Neutrophil (primary cell): ENCODE measurements around the gene MED6.

Experiments used
- H3K27ac ChIP-seq: fragments of 200-600 bp; sonication (generic); 2 replicates; pipeline ENCODE4 v1.5.1; 2016; ENCODE audit warnings: mild to moderate bottlenecking, moderate library complexity
- H3K27me3 ChIP-seq: fragments of 200-600 bp; sonication (generic); 2 replicates; pipeline ENCODE4 v1.6.0; 2016; ENCODE audit warnings: mild to moderate bottlenecking
- H3K36me3 ChIP-seq: fragments of 200-600 bp; sonication (generic); 2 replicates; pipeline ENCODE4 v1.5.1; 2017
- H3K4me1 ChIP-seq, 2 experiments: fragments of 200-600 bp in 1 of 2; sonication (generic) in 1 of 2; 1 replicate in 1 of 2; 2 replicates in 1 of 2; pipeline versions ENCODE4 v1.5.1 to v1.6.1; 2013 to 2016; ENCODE audit warnings: low read depth in 1 of 2, low read length in 1 of 2, mild to moderate bottlenecking in 1 of 2, moderate library complexity in 1 of 2; ENCODE audit not compliant: control insufficient read depth in 1 of 2, insufficient read depth in 1 of 2
- H3K4me3 ChIP-seq, 2 experiments: fragments of 200-600 bp in 1 of 2; sonication (generic) in 1 of 2; 1 replicate in 1 of 2; 2 replicates in 1 of 2; pipeline ENCODE4 v1.5.1; 2013 to 2016; ENCODE audit warnings: low read depth in 1 of 2, low read length in 1 of 2, mild to moderate bottlenecking in 1 of 2, moderate library complexity in 1 of 2
- H3K9me3 ChIP-seq: fragments of 200-600 bp; sonication (generic); 2 replicates; pipeline ENCODE4 v1.5.1; 2016
- CTCF ChIP-seq: fragments of 200-600 bp; sonication (generic); IDR thresholded peaks from 2 replicates; pipeline ENCODE4 v1.5.1; 2016; ENCODE audit warnings: antibody characterized with exemption

The MED6 gene

GRCh38 chr14:70555890-70556289 is 44.6 kb downstream of the MED6 start:
- no peak overlapping the region for H3K27ac ChIP-seq
- H3K9me3 ChIP-seq: no peaks in the 10 kb centered on the region
- H3K27me3 ChIP-seq: no peaks in the 10 kb centered on the region
- TF ChIP-seq CTCF: no peak
- no peak overlapping the region for H3K4me3 ChIP-seq
- no peaks in the 10 kb centered on the region for H3K4me1 ChIP-seq
- H3K36me3 ChIP-seq: no peaks in the 10 kb centered on the region

- H3K4me1 ChIP-seq: no peaks in the 10 kb centered on the region
- H3K27ac ChIP-seq: no peak overlapping the region
- no peaks in the 10 kb centered on the region for H3K9me3 ChIP-seq
- no peaks in the 10 kb centered on the region for H3K36me3 ChIP-seq
- TF ChIP-seq CTCF: no peak
- no peaks in the 10 kb centered on the region for H3K27me3 ChIP-seq
- no peak overlapping the region for H3K4me3 ChIP-seq
These were observed 62.4 kb downstream of the MED6 start for GRCh38 chr14:70538087-70538486.

- H3K36me3 ChIP-seq: no peaks in the 10 kb centered on the region
- H3K4me3 ChIP-seq: no peak overlapping the region
- H3K4me1 ChIP-seq: no peaks in the 10 kb centered on the region
- no peak for TF ChIP-seq CTCF
- no peaks in the 10 kb centered on the region for H3K9me3 ChIP-seq
- no peak overlapping the region for H3K27ac ChIP-seq
- no peaks in the 10 kb centered on the region for H3K27me3 ChIP-seq
These were observed 63.6 kb downstream of the MED6 start for GRCh38 chr14:70536830-70537229.

- no peaks in the 10 kb centered on the region for H3K27me3 ChIP-seq
- H3K27ac ChIP-seq: no peak within 1 kb of the TSS
- H3K9me3 ChIP-seq: no peaks in the 10 kb centered on the region
- no peak within 1 kb of the TSS for H3K4me3 ChIP-seq
- no peaks in the 10 kb centered on the region for H3K4me1 ChIP-seq
- no peaks in the 10 kb centered on the region for H3K36me3 ChIP-seq
- no peak for TF ChIP-seq CTCF
These were observed 65.6 kb downstream of the MED6 start, which contains the start of gene ADAM20 for GRCh38 chr14:70534904-70535303. Gene ADAM20 (minus strand): TSS chr14:70535004. CDS start chr14:70524757, 10,247 bp downstream.
